ENCODE results near the gene PIGC. TPM values are rescaled to one million over a fixed set of nuclear protein-coding genes. Genes with fewer than 3 reads are reported as not detected.

PIGC gene
- polyA plus RNA-seq, 2 donors, result 15.1 to 15.6 TPM

GRCh38 chr1:172423336-172423735, 20.5 kb downstream of the PIGC start:
- WGBS, 2 donors, result 86 to 88% methylated on average over 2 of the region's 2 CpGs
- H3K27ac ChIP-seq (ENCODE audit: low read depth in 2 of 2, low read length in 1 of 2), result no peak overlapping the region

GRCh38 chr1:172421974-172422604, 21.8 kb downstream of the PIGC start:
- Histone ChIP-seq H3K27ac (ENCODE audit: low read depth in 2 of 2, low read length in 1 of 2) (no peak overlapping the region), H3K4me1 (ENCODE audit: control insufficient read depth in 2 of 2, insufficient read depth in 2 of 2, low read length in 1 of 2) (no peaks in the 10 kb centered on the region), H3K36me3 (ENCODE audit: control insufficient read depth in 2 of 2, insufficient read depth in 2 of 2, low read length in 1 of 2) (no peaks in the 10 kb centered on the region), H3K4me3 (ENCODE audit: low read depth in 1 of 2, low read length in 2 of 2) (no peak overlapping the region), H3K9me3 (ENCODE audit: control insufficient read depth in 2 of 2, insufficient read depth in 1 of 2, low read depth in 1 of 2, low read length in 1 of 2) (no peaks in the 10 kb centered on the region), H3K27me3 (ENCODE audit: control insufficient read depth in 1 of 2, insufficient read depth in 2 of 2, low read length in 2 of 2) (no peaks in the 10 kb centered on the region)
- WGBS, 2 donors, result 78 to 80% methylated on average over 5 of the region's 5 CpGs

More at GRCh38 chr1:172423336-172423735, 20.5 kb downstream of the PIGC start:
- Histone ChIP-seq H3K9me3 (ENCODE audit: control insufficient read depth in 2 of 2, insufficient read depth in 1 of 2, low read depth in 1 of 2, low read length in 1 of 2) (no peaks in the 10 kb centered on the region), H3K36me3 (ENCODE audit: control insufficient read depth in 2 of 2, insufficient read depth in 2 of 2, low read length in 1 of 2) (no peaks in the 10 kb centered on the region), H3K4me3 (ENCODE audit: low read depth in 1 of 2, low read length in 2 of 2) (no peak overlapping the region), H3K27me3 (ENCODE audit: control insufficient read depth in 1 of 2, insufficient read depth in 2 of 2, low read length in 2 of 2) (no peaks in the 10 kb centered on the region), H3K4me1 (ENCODE audit: control insufficient read depth in 2 of 2, insufficient read depth in 2 of 2, low read length in 1 of 2) (no peaks in the 10 kb centered on the region)

- H3K36me3 ChIP-seq (ENCODE audit: control insufficient read depth in 2 of 2, insufficient read depth in 2 of 2, low read length in 1 of 2), result no peaks in the 10 kb centered on the region
- 90 to 91% methylated on average over 1 of the region's 1 CpG for WGBS, 2 donors
- no peaks in the 10 kb centered on the region for H3K4me1 ChIP-seq (ENCODE audit: control insufficient read depth in 2 of 2, insufficient read depth in 2 of 2, low read length in 1 of 2)
- no peaks in the 10 kb centered on the region for H3K27me3 ChIP-seq (ENCODE audit: control insufficient read depth in 1 of 2, insufficient read depth in 2 of 2, low read length in 2 of 2)
- no peaks in the 10 kb centered on the region for H3K9me3 ChIP-seq (ENCODE audit: control insufficient read depth in 2 of 2, insufficient read depth in 1 of 2, low read depth in 1 of 2, low read length in 1 of 2)
- no peak within 1 kb of the TSS for H3K27ac ChIP-seq (ENCODE audit: low read depth in 2 of 2, low read length in 1 of 2)
- H3K4me3 ChIP-seq (ENCODE audit: low read depth in 1 of 2, low read length in 2 of 2), result no peak within 1 kb of the TSS
Measured at GRCh38 chr1:172420385-172420784, 23.5 kb downstream of the PIGC start, which contains the start of gene C1orf105. Gene C1orf105 (plus strand): TSS chr1:172420685. CDS start chr1:172420886, 201 bp downstream.

GRCh38 chr1:172417557-172417956, 26.3 kb downstream of the PIGC start:
- no peaks in the 10 kb centered on the region for H3K4me1 ChIP-seq (ENCODE audit: control insufficient read depth in 2 of 2, insufficient read depth in 2 of 2, low read length in 1 of 2)
- H3K36me3 ChIP-seq (ENCODE audit: control insufficient read depth in 2 of 2, insufficient read depth in 2 of 2, low read length in 1 of 2), result no peaks in the 10 kb centered on the region
- no peaks in the 10 kb centered on the region for H3K9me3 ChIP-seq (ENCODE audit: control insufficient read depth in 2 of 2, insufficient read depth in 1 of 2, low read depth in 1 of 2, low read length in 1 of 2)
- WGBS, 2 donors, result 93 to 96% methylated on average over 1 of the region's 1 CpG
- no peak overlapping the region for H3K27ac ChIP-seq (ENCODE audit: low read depth in 2 of 2, low read length in 1 of 2)
- no peaks in the 10 kb centered on the region for H3K27me3 ChIP-seq (ENCODE audit: control insufficient read depth in 1 of 2, insufficient read depth in 2 of 2, low read length in 2 of 2)
- H3K4me3 ChIP-seq (ENCODE audit: low read depth in 1 of 2, low read length in 2 of 2), result no peak overlapping the region

- Histone ChIP-seq H3K4me1 (ENCODE audit: control insufficient read depth in 2 of 2, insufficient read depth in 2 of 2, low read length in 1 of 2) (no peaks in the 10 kb centered on the region), H3K9me3 (ENCODE audit: control insufficient read depth in 2 of 2, insufficient read depth in 1 of 2, low read depth in 1 of 2, low read length in 1 of 2) (no peaks in the 10 kb centered on the region), H3K4me3 (ENCODE audit: low read depth in 1 of 2, low read length in 2 of 2) (no peak overlapping the region), H3K36me3 (ENCODE audit: control insufficient read depth in 2 of 2, insufficient read depth in 2 of 2, low read length in 1 of 2) (no peaks in the 10 kb centered on the region), H3K27ac (ENCODE audit: low read depth in 2 of 2, low read length in 1 of 2) (no peak overlapping the region), H3K27me3 (ENCODE audit: control insufficient read depth in 1 of 2, insufficient read depth in 2 of 2, low read length in 2 of 2) (no peaks in the 10 kb centered on the region)
- WGBS, 2 donors, result 72 to 75% methylated on average over 4 of the region's 4 CpGs
Measured at GRCh38 chr1:172416496-172417035, 27.3 kb downstream of the PIGC start.

DNA sequence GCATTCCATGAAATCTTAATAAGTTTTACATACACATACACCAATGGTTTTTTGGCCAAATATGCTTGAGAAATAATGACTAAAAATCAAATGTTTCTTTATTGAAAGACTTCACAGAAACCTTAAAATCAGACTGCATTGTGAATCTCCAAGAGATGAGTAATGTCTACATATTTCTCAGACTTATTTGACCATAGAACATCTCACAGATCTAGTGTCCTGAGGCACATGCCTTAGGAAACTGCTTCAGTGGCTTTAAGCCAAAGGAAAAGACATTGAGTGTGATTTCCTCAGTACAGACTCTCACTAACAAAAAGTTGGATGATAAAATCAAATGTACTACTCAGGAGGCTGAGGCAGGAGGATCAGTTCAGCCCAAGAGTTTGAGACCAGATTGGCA, 29.5 kb downstream of the PIGC start:
- Histone ChIP-seq H3K4me1 (ENCODE audit: control insufficient read depth in 2 of 2, insufficient read depth in 2 of 2, low read length in 1 of 2) (no peaks in the 10 kb centered on the region), H3K27me3 (ENCODE audit: control insufficient read depth in 1 of 2, insufficient read depth in 2 of 2, low read length in 2 of 2) (no peaks in the 10 kb centered on the region), H3K27ac (ENCODE audit: low read depth in 2 of 2, low read length in 1 of 2) (no peak overlapping the region), H3K4me3 (ENCODE audit: low read depth in 1 of 2, low read length in 2 of 2) (no peak overlapping the region), H3K36me3 (ENCODE audit: control insufficient read depth in 2 of 2, insufficient read depth in 2 of 2, low read length in 1 of 2) (no peaks in the 10 kb centered on the region), H3K9me3 (ENCODE audit: control insufficient read depth in 2 of 2, insufficient read depth in 1 of 2, low read depth in 1 of 2, low read length in 1 of 2) (no peaks in the 10 kb centered on the region)

DNA sequence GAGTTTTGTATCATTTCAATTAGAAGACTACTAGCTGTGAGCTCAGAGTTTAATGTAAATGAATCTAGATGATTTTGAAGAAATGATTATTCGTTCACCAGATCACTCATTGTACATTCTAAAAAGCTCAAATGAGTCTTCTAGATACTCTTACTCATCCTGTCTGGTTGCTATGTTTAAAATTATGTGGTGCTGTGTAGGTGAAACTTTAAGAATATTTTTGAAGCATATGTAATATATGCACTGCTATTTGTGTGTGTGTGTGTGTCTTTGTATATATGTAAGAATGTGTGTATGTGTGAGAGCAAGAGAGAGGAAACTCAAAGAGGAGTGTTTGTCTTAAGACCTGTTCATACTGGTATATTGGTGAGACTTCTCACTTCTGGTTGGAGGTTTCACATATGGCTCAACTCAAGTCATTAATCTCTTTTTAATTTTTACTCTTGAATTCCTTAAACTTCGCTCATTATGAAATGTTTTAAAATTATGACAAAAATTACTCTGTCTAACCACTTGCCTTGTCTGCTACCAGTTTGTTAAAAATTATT, 32.0 kb downstream of the PIGC start:
- 89 to 97% methylated on average over 2 of the region's 2 CpGs for WGBS, 2 donors
- no peaks in the 10 kb centered on the region for H3K4me1 ChIP-seq (ENCODE audit: control insufficient read depth in 2 of 2, insufficient read depth in 2 of 2, low read length in 1 of 2)
- no peaks in the 10 kb centered on the region for H3K27me3 ChIP-seq (ENCODE audit: control insufficient read depth in 1 of 2, insufficient read depth in 2 of 2, low read length in 2 of 2)
- no peak overlapping the region for H3K4me3 ChIP-seq (ENCODE audit: low read depth in 1 of 2, low read length in 2 of 2)
- H3K9me3 ChIP-seq (ENCODE audit: control insufficient read depth in 2 of 2, insufficient read depth in 1 of 2, low read depth in 1 of 2, low read length in 1 of 2), result no peaks in the 10 kb centered on the region
- no peak overlapping the region for H3K27ac ChIP-seq (ENCODE audit: low read depth in 2 of 2, low read length in 1 of 2)
- no peaks in the 10 kb centered on the region for H3K36me3 ChIP-seq (ENCODE audit: control insufficient read depth in 2 of 2, insufficient read depth in 2 of 2, low read length in 1 of 2)

GRCh38 chr1:172410027-172410426, 33.8 kb downstream of the PIGC start:
- no peaks in the 10 kb centered on the region for H3K9me3 ChIP-seq (ENCODE audit: control insufficient read depth in 2 of 2, insufficient read depth in 1 of 2, low read depth in 1 of 2, low read length in 1 of 2)
- WGBS, 2 donors, result 86 to 87% methylated on average over 1 of the region's 1 CpG

GRCh38 chr1:172408958-172409357, 34.9 kb downstream of the PIGC start:
- Histone ChIP-seq H3K4me1 (ENCODE audit: control insufficient read depth in 2 of 2, insufficient read depth in 2 of 2, low read length in 1 of 2) (no peaks in the 10 kb centered on the region), H3K9me3 (ENCODE audit: control insufficient read depth in 2 of 2, insufficient read depth in 1 of 2, low read depth in 1 of 2, low read length in 1 of 2) (no peaks in the 10 kb centered on the region), H3K4me3 (ENCODE audit: low read depth in 1 of 2, low read length in 2 of 2) (no peak overlapping the region), H3K36me3 (ENCODE audit: control insufficient read depth in 2 of 2, insufficient read depth in 2 of 2, low read length in 1 of 2) (no peaks in the 10 kb centered on the region), H3K27ac (ENCODE audit: low read depth in 2 of 2, low read length in 1 of 2) (no peak overlapping the region), H3K27me3 (ENCODE audit: control insufficient read depth in 1 of 2, insufficient read depth in 2 of 2, low read length in 2 of 2) (no peaks in the 10 kb centered on the region)
- WGBS, 2 donors, result 90 to 92% methylated on average over 1 of the region's 1 CpG

More at GRCh38 chr1:172410027-172410426, 33.8 kb downstream of the PIGC start:
- Histone ChIP-seq H3K4me3 (ENCODE audit: low read depth in 1 of 2, low read length in 2 of 2) (no peak overlapping the region), H3K27ac (ENCODE audit: low read depth in 2 of 2, low read length in 1 of 2) (no peak overlapping the region), H3K36me3 (ENCODE audit: control insufficient read depth in 2 of 2, insufficient read depth in 2 of 2, low read length in 1 of 2) (no peaks in the 10 kb centered on the region), H3K27me3 (ENCODE audit: control insufficient read depth in 1 of 2, insufficient read depth in 2 of 2, low read length in 2 of 2) (no peaks in the 10 kb centered on the region), H3K4me1 (ENCODE audit: control insufficient read depth in 2 of 2, insufficient read depth in 2 of 2, low read length in 1 of 2) (no peaks in the 10 kb centered on the region)

DNA sequence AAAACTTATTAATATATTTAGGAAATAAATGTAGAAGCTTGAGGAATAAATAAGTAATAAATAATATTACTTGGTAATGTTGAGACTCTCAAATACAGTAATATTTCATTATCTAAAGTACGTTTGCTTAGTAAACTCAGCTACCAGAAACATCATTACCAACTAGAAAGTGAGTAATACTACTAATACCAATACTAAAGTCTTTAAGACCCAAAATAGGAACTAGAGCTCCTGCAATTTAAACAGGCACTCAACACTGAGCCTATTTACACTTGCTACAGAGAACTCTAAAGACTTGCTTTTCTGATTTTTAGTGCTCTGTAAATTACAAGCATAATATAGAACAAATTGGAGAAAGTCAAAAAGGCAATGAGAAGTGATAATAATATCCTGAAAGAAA, 36.9 kb downstream of the PIGC start:
- no peak overlapping the region for H3K27ac ChIP-seq (ENCODE audit: low read depth in 2 of 2, low read length in 1 of 2)
- H3K4me1 ChIP-seq (ENCODE audit: control insufficient read depth in 2 of 2, insufficient read depth in 2 of 2, low read length in 1 of 2), result no peaks in the 10 kb centered on the region
- WGBS, 2 donors, result 73 to 79% methylated on average over 1 of the region's 1 CpG
- no peaks in the 10 kb centered on the region for H3K9me3 ChIP-seq (ENCODE audit: control insufficient read depth in 2 of 2, insufficient read depth in 1 of 2, low read depth in 1 of 2, low read length in 1 of 2)
- H3K36me3 ChIP-seq (ENCODE audit: control insufficient read depth in 2 of 2, insufficient read depth in 2 of 2, low read length in 1 of 2), result no peaks in the 10 kb centered on the region
- no peak overlapping the region for H3K4me3 ChIP-seq (ENCODE audit: low read depth in 1 of 2, low read length in 2 of 2)
- no peaks in the 10 kb centered on the region for H3K27me3 ChIP-seq (ENCODE audit: control insufficient read depth in 1 of 2, insufficient read depth in 2 of 2, low read length in 2 of 2)

All from esophagus (tissue), 2 donors.